ENCODE results near the gene BRD3OS.

GRCh38 chr9:134040176-134040565, 14.9 kb downstream of the BRD3OS start:
- no peak for TF ChIP-seq POLR2A (IDR thresholded peaks at IDR 0.05)
- TF ChIP-seq, protein P1, sequence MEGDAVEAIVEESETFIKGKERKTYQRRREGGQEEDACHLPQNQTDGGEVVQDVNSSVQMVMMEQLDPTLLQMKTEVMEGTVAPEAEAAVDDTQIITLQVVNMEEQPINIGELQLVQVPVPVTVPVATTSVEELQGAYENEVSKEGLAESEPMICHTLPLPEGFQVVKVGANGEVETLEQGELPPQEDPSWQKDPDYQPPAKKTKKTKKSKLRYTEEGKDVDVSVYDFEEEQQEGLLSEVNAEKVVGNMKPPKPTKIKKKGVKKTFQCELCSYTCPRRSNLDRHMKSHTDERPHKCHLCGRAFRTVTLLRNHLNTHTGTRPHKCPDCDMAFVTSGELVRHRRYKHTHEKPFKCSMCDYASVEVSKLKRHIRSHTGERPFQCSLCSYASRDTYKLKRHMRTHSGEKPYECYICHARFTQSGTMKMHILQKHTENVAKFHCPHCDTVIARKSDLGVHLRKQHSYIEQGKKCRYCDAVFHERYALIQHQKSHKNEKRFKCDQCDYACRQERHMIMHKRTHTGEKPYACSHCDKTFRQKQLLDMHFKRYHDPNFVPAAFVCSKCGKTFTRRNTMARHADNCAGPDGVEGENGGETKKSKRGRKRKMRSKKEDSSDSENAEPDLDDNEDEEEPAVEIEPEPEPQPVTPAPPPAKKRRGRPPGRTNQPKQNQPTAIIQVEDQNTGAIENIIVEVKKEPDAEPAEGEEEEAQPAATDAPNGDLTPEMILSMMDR (IDR thresholded peaks at IDR 0.05) = no peak
